Activated CD4-positive, alpha-beta T cell treated with anti-CD3 and anti-CD28 coated beads for 48 hours (primary cell): Measurements from ENCODE around the gene BMI1.

Experiments used
- DNase-seq: peaks from one replicate; pipeline ENCODE4 v3.0.0-alpha.2; 2020

The BMI1 gene

GRCh38 chr10:22319980-22320558 lies 830 bp upstream of the BMI1 start:
- no peak for DNase-seq

GRCh38 chr10:22321156-22321923 lies 441 bp downstream of the BMI1 start:
- DNase-seq: peak; percentile 65

GRCh38 chr10:22321924-22322640 lies 1.2 kb downstream of the BMI1 start:
- DNase-seq: peak; percentile 30

- DNase-seq: no peak
These were observed 1.8 kb downstream of the BMI1 start for GRCh38 chr10:22322641-22323160.

- DNase-seq: no peak
These were observed 2.8 kb downstream of the BMI1 start for GRCh38 chr10:22323538-22324305.

- DNase-seq: no peak
These were observed 3.5 kb downstream of the BMI1 start for GRCh38 chr10:22324413-22324812.

- no peak for DNase-seq
These were observed 4.0 kb downstream of the BMI1 start for GRCh38 chr10:22324893-22325271.

- peak; percentile 69 for DNase-seq
These were observed 4.6 kb downstream of the BMI1 start for GRCh38 chr10:22325272-22326144.

- DNase-seq: no peak
These were observed 5.3 kb downstream of the BMI1 start for GRCh38 chr10:22326145-22326702.

- no peak for DNase-seq
These were observed 8.3 kb downstream of the BMI1 start for GRCh38 chr10:22329150-22329549.

- no peak for DNase-seq
These were observed 11.3 kb downstream of the BMI1 start for GRCh38 chr10:22332116-22332692.

GRCh38 chr10:22333167-22333974 lies 12.5 kb downstream of the BMI1 start:
- no peak for DNase-seq

- DNase-seq: no peak
These were observed 13.0 kb downstream of the BMI1 start for GRCh38 chr10:22333975-22334282.

- no peak for DNase-seq
These were observed 13.7 kb downstream of the BMI1 start for GRCh38 chr10:22334414-22335172.

- DNase-seq: peak; percentile 75
These were observed 14.5 kb downstream of the BMI1 start for GRCh38 chr10:22335173-22335933.

GRCh38 chr10:22338185-22338900 lies 17.4 kb downstream of the BMI1 start:
- DNase-seq: no peak

- DNase-seq: no peak
These were observed 18.0 kb downstream of the BMI1 start for GRCh38 chr10:22338931-22339330.

- DNase-seq: no peak
These were observed 18.9 kb downstream of the BMI1 start for GRCh38 chr10:22339761-22340328.
